Measurements from ENCODE around the gene CD2BP2. TPM values are rescaled to one million over a fixed set of nuclear protein-coding genes. Genes with fewer than 3 reads are reported as not detected.
A peak's percentile ranks its signal among the peaks of the same experiment; 100 is the strongest.
"Not testable (repeated sequence)": the region's sequence is repeated elsewhere in the genome, so short reads cannot be mapped to it uniquely, and the experiment has no call there.

Gene CD2BP2
- total RNA-seq, 1 donor from 2014 or later = 15.4 TPM

DNA sequence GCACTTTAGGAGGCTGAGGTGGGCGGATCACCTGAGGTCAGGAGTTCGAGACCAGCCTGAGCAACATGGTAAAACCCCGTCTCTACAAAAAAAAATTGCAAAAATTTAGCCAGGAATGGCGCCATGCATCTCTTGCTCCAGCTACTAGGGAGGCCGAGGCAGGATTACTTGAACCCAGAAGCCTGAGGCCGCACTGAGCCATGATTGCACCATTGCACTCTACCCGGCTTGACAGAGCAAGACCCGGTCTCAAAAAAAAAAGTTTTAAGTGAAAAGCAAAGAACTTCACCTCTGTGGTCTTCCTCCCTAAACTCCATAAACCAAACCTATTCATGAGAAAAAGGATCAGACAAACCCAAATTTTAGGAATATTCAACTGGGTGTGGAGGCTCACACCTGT lies 7.0 kb downstream of the CD2BP2 start:
- no peak for DNase-seq (ENCODE audit: low spot score)
- no peak for ATAC-seq

DNA sequence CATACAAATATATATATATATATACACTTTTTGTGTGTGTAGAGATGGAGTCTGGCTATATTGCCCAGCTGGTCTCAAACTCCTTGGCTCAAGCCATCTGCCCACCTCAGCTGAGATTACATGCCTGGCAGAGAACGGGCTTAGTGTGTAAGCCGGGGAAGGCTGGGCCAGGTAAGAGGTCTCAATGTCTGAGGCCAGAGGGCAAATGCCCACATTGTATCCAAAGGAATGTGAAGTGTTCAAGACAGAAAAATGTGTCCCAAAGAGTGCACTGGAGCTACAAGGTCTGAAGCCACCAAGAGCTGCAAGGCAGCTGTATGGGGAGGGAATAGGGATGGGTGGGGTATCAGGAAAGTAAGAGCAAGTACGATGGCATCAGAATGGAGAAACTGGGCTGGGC lies 8.8 kb downstream of the CD2BP2 start:
- ATAC-seq = no peak
- no peak for DNase-seq (ENCODE audit: low spot score)

DNA sequence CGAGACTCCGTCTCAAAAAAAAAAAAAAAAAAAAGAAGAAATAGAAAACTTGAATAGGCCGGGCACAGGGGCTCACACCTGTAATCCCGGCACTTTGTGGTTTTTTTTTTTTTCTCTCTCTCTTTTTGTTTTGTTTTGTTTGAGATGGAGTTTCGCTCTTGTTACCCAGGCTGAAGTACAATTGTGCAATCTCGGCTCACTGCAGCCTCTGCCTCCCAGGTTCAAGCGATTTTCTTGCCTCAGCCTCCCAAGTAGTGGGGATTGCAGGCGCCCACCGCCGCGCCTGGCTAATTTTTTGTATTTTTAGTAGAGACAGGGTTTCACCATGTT lies 11.7 kb downstream of the CD2BP2 start:
- DNase-seq (ENCODE audit: low spot score) = not testable (repeated sequence)
- ATAC-seq = peak; percentile 41

DNA sequence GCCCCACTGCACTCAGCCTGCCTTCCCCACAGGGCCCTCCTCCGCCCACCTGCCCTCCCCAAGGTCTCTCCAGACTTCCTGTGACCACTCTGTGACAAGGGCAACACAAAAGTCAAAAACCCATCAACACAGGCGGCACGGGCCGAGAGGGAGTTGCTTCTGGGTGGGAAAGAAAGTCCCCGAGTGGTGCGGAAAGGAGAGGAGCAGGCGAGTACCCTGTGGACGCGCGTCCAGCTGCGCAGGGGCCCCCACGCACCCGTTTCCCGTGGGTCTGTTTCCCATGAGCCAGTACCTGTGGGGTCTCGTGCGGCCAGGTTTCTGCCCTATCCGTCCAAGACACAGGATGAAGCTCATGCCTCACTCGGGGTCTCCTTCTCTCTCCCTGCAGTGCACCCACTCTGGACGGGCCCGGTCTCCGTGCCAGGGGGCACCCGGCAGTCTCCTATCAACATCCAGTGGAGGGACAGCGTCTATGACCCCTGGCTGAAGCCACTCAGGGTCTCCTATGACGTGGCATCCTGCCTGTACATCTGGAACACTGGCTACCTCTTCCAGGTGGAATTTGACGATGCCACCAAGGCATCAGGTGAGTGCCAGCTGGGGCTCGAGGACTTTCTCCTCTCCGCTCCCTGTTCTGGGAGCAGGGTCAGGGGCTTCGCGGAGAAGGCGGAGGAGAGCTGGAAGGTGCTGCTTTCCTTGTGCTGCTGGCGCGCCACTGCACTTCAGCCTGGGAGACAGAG lies 12.2 kb downstream of the CD2BP2 start:
- DNase-seq (ENCODE audit: low spot score) (no peak), ATAC-seq (peak; percentile 2)

DNA sequence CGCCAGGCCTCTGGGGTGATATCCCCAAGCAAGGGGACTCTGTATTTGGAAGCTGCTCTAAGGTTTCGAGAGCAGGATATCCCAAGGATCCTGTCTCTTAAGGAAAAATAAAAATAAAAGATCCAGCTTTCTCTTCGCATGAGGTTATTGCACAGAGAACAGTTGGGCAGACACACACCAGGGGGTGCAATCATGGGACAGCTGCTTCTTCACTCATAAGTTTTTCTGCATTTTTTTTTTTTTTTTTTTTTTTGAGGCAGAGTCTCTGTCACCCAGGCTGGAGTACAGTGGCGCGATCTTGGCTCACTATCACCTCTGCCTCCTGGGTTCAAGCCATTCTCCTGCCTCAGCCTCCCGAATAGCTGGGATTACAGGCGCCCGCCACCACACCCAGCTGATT lies 13.1 kb downstream of the CD2BP2 start:
- ATAC-seq = not testable (repeated sequence)

DNA sequence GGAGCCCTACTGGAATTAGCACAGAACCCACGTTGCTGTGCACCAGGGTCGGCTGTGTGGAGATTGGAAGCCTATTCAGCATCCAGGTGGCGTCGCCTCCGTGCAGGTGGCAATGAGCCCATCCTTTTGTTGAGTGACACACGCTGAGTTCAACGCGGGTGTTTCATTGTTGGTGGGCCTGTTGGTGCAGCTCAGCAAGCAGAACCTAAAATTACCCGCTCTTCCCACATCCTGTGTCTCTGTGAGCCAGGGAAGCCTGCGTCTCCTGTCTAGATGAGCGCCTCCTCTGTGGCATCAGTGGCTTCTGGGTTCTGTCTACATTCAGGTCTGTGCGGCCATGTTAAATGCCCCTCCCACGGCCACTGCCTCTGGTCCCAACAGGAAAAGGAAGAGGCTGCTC lies 14.5 kb downstream of the CD2BP2 start:
- no peak for DNase-seq (ENCODE audit: low spot score)
- no peak for ATAC-seq

More for the DNA sequence above, 13.1 kb downstream of the CD2BP2 start:
- not testable (repeated sequence) for DNase-seq (ENCODE audit: low spot score)

DNA sequence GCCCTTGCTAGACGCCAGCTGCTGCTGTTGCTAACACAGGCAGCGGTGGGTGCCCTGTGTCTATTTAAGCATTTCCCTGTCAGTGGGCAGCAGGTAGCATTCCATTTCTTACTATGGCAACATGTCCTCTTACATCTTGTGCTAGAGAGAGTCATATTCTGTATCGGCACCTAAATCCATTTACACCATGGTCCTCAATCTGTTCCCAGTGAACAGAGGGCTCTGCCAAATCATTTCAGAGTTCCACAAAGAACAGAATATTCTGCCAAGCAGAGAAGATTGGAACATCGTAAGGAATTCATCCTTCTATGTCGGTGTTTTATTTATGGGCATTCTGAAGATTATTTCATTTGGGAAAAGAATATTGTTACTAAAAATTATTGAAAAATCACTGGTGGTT lies 16.4 kb downstream of the CD2BP2 start:
- ATAC-seq; DNase-seq (ENCODE audit: low spot score): not testable (repeated sequence)

DNA sequence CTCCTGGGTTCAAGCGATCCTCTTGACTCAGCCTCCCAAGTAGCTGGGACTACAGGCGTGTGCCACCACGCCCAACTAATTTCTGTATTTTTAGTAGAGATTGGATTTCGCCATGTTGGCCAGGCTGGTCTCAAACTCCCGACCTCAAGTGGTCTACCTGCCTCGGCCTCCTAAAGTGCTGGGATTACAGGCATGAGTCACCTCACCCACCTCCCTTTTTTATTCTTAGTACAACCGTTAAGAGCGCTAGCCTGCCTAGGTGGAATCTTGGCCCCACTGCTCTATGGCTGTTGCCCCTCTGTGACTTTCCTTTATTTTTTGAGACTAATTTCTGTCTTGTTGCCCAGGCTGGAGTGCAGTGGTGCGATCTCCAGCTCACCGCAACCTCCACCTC lies 17.1 kb downstream of the CD2BP2 start:
- not testable (repeated sequence) for DNase-seq (ENCODE audit: low spot score); ATAC-seq

DNA sequence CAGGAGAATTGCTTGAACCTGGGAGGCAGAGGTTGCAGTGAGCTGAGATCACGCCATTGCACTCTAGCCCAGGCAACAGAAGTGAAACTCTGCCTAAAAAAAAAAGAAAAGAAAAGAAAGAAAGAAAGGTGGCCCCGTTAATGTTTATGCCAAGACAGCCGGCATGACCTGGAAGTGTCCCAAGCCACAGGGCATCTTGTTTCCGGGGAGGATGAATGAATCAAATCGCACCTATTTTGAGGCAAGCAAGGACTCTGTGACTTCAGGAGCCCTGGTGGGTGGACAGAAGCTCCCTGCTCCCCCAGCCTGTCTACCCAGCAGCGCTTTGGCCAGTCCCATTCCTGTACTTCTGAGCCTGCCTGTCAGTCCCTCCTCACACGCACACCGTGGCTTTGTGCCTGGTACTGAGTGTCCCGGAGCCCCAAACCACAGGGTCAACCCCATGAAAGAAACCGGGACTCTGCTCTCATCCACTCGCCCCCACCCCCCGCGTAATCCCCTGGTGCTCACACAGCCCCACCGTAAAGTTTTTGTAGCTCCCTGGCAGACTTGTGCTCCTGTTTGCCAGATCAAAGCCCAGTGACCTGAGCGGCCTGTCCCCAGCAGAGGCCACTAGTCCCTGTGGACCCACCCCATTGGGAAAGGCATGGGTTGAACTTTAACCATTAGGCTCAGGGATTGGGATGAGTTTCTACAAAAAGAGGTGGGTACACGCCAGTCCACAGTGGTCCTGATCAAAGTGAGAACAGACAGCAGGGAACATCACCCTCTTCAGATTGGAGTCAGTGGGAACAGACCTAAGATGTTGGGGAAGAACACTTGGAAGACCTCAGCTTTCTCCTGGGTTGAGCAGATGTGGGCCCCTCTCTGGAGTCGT lies 19.3 kb downstream of the CD2BP2 start:
- DNase-seq (ENCODE audit: low spot score) (peak; percentile 91), ATAC-seq (peak; percentile 69)

DNA sequence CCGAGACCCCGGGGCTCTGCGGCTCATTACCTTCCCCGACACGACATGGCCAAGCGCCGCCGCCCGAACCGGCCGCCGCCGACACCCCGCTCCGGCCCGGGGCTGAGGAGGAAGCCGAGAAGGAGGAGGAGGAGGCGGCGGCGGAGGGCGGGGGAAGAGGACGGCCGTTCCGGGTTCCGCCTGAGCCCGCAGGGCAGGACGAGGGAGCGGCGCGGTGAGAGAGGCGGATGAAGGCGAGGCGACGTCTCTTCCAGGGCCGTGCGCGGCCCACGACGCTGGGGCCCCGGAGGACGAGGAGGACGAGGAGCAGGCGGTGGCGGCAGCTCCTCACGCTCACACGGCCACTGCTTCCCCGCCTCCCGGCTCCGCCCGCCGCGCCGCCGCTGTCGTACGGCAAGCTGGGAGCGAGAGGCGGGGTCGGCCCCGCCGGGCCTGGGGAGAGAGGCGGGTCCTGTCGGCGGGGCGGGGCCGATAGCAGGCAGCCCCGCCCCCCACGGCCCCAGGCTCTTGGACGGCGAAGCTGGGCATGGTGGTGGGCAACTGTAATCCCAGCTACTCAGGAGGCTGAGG lies 20.0 kb downstream of the CD2BP2 start:
- peak; percentile 90 for DNase-seq (ENCODE audit: low spot score)
- ATAC-seq = peak; percentile 80

DNA sequence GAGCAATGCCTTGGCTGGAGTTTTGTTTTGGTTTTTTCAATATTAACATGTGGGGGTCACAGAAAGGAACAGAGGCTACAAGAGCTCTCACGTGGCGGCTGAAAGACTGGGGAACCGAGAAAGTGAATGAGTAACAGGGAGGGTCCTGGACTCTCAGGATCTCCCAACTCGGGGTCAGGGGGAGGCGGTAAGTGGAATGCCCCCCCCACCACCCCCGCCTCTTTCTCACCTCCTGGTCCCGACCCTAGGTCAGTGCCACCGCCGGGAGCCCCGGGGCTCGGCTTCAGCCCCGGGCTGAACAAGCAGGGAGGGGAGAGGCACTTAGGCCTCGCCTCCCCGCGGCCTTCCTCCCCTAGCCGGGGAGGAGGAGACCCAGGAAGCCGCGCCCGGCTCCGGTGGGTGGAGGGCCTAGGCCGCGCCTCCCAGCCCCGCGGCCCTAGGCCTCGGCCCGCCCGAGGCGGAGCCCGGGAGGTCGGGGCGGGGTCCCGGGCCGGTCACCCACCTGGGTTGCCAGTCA lies 20.6 kb downstream of the CD2BP2 start:
- peak; percentile 90 for DNase-seq (ENCODE audit: low spot score)
- ATAC-seq = peak; percentile 78

DNA sequence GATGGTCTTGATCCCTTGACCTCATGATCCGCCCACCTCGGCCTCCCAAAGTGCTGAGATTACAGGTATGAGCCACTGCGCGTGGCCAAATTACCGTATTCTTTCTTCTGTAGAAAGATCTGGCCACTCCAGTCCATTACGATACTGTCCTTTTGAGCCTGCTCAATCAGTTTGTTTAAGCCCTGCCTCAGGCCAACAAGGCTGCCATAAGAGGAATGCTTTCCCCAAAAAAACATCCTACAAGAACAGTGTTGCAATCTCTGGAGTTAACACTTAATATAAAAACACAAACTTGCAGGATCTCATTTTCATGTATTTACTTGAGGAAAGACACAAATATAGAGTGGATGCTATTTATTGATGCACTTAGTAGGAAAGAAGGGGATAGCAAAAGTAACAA lies 30.9 kb downstream of the CD2BP2 start:
- not testable (repeated sequence) for ATAC-seq; DNase-seq (ENCODE audit: low spot score)

DNA sequence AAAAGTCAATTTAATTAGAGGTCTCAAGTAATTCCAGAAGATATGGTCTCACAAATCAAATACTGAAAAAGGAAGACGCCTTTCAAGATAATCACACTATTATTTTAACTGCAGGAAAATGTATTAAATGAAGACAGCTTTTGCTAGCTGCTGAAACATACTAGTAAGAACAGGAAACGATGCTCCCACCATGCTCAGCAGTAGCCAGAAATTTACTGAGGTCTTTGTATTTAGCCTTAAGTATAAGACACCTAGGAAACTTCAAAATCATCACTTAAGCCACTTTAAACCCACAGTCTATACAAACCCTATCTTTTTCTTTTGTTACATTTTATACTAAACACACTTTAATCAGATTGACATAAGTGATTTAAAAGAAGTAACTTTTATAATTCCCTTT lies 36.5 kb downstream of the CD2BP2 start:
- DNase-seq (ENCODE audit: low spot score); ATAC-seq: not testable (repeated sequence)

DNA sequence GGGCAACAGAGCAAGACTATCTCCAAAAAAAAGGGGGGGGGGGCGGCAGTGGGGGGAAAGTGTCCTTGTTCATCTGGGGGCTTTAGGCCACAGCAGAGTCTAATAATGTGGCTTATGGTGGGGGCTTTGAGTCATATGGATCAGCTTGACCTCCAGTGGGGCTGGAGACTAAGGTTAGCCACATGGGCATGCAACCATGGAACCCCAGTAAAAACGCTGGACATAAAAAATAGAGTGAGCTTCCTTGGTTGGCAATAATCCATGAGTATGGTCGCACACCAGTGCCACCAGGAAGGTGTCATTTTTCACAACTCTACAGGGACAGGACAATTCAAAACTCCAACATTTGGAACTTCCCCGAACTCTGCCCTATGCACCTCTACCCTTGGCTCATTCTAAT lies 44.2 kb downstream of the CD2BP2 start:
- DNase-seq (ENCODE audit: low spot score); ATAC-seq: not testable (repeated sequence)

DNA sequence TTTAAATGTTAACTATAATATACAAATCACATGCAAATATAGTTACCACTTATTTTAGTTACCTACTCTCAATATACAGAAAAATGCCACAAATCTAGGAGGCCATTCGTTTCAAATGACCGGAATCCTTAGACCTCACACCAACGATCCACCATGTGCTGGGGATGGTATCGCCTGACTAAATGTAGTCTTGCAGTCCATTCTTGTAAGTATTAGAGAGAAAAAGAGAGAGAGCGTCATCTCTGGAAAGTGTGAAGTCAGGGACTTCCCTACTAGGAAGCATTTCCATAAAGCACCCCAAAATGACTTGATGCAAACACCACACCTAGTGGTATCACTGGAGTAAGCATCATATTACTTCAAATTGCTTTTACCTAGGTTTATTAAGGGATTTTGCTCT lies 45.9 kb downstream of the CD2BP2 start:
- not testable (repeated sequence) for ATAC-seq; DNase-seq (ENCODE audit: low spot score)

Other genes starting within 250 kb of the CD2BP2 start
- gene GDPD3, start 241.8 kb downstream of the CD2BP2 start, total RNA-seq = 1.4 TPM
- gene MAPK3, start 232.1 kb downstream of the CD2BP2 start, total RNA-seq = 12.3 TPM
- gene CORO1A, start 171.7 kb downstream of the CD2BP2 start, total RNA-seq = 8.5 TPM
- gene BOLA2B, start 161.6 kb downstream of the CD2BP2 start, total RNA-seq = 21.7 TPM
- 77.1 TPM for gene SLX1A, start 161.4 kb downstream of the CD2BP2 start, total RNA-seq
- 22.8 TPM for gene SULT1A3, start 156.1 kb downstream of the CD2BP2 start, total RNA-seq
- 6.2 TPM for gene NPIPB13, start 106.8 kb downstream of the CD2BP2 start, total RNA-seq
- 14.1 TPM for gene TBC1D10B, start 15.2 kb upstream of the CD2BP2 start, total RNA-seq
- not detected for gene MYL11, start 19.5 kb upstream of the CD2BP2 start, total RNA-seq
- 1.4 TPM for gene SEPTIN1, start 27.3 kb upstream of the CD2BP2 start, total RNA-seq
- gene ZNF48, start 40.1 kb upstream of the CD2BP2 start, total RNA-seq = 5.4 TPM
- gene ZNF771, start 52.3 kb upstream of the CD2BP2 start, total RNA-seq = 13.5 TPM
- 11.1 TPM for gene DCTPP1, start 74.7 kb upstream of the CD2BP2 start, total RNA-seq
- 199 TPM for gene SEPHS2, start 90.6 kb upstream of the CD2BP2 start, total RNA-seq
- gene ITGAL, start 117.4 kb upstream of the CD2BP2 start, total RNA-seq = 11.0 TPM
- 21.7 TPM for gene ZNF768, start 171.3 kb upstream of the CD2BP2 start, total RNA-seq
- 7.1 TPM for gene ZNF747, start 179.6 kb upstream of the CD2BP2 start, total RNA-seq
- gene ZNF764, start 203.1 kb upstream of the CD2BP2 start, total RNA-seq = 6.3 TPM
- gene ZNF688, start 216.4 kb upstream of the CD2BP2 start, total RNA-seq = 8.8 TPM
- 11.8 TPM for gene ZNF785, start 230.4 kb upstream of the CD2BP2 start, total RNA-seq

Measured in left lobe of liver (tissue), 2 donors.